Sigmoid colon (tissue), 7 donors: Measurements from ENCODE around the gene LEMD2. TPM values are rescaled to one million over a fixed set of nuclear protein-coding genes. Genes with fewer than 3 reads are reported as not detected.

Experiments used
- DNase-seq: peaks from one replicate; pipeline ENCODE4 v3.0.0-alpha.2; 2019
- H3K27ac ChIP-seq, 4 donors: fragments of 200-600 bp; sonication (generic); one replicate each; pipeline ENCODE4 v1.5.1; 2016 to 2019; ENCODE audit warnings: mild to moderate bottlenecking in 1 of 4
- H3K27me3 ChIP-seq, 3 donors: fragments of 200-600 bp; sonication (generic); one replicate each; pipeline ENCODE4 v1.5.1; 2019; ENCODE audit warnings: mild to moderate bottlenecking in 1 of 3
- H3K36me3 ChIP-seq, 4 donors: fragments of 200-600 bp; sonication (generic); one replicate each; pipeline ENCODE4 v1.5.1; 2016 to 2019
- H3K4me1 ChIP-seq, 4 donors: fragments of 200-600 bp; sonication (generic); one replicate each; pipeline ENCODE4 v1.5.1; 2017 to 2019
- H3K4me3 ChIP-seq, 4 donors: fragments of 200-600 bp; sonication (generic); one replicate each; pipeline ENCODE4 v1.5.1; 2017 to 2019; ENCODE audit warnings: mild to moderate bottlenecking in 2 of 4, moderate library complexity in 1 of 4
- H3K9me3 ChIP-seq, 4 donors: fragments of 200-600 bp in 3 of 4; sonication (generic) in 3 of 4; one replicate each; pipeline versions ENCODE4 v1.5.1 to v1.6.1; 2013 to 2019
- EP300 ChIP-seq, 4 donors: sonication (generic); formaldehyde crosslinking; IDR thresholded peaks; one replicate each; pipeline ENCODE4 v1.6.1; 2017; ENCODE audit warnings: antibody characterized with exemption in 4 of 4
- POLR2A ChIP-seq, 2 donors: fragments of 450-650 bp; IDR thresholded peaks; one replicate each; pipeline ENCODE4 v1.6.1; 2016; ENCODE audit warnings: antibody characterized with exemption in 2 of 2, mild to moderate bottlenecking in 2 of 2, moderate library complexity in 2 of 2
- POLR2AphosphoS5 ChIP-seq, 4 donors: sonication (generic); formaldehyde crosslinking; IDR thresholded peaks; one replicate each; pipeline ENCODE4 v1.6.1; 2017; ENCODE audit warnings: antibody characterized with exemption in 4 of 4
- WGBS, 2 donors: extraction: QIAGEN DNeasy Blood & Tissue Kit; methylation state at CpG; one replicate each; pipeline ENCODE4 v1.1.7; 2013; 5-methylcytosine and 5-hydroxymethylcytosine counted together
- intact Hi-C: fragments of 100-400 bp; cut with DNase I; formaldehyde crosslinking; loops from one replicate; pipeline ENCODE4 v1.15.1; 2023
- polyA plus RNA-seq, 3 donors: library from polyadenylated mRNA; stranded (reverse); fragments of 200-250 nt; gene quantifications; one replicate each; pipeline ENCODE4 v1.2.3, GENCODE V29; 2013
- total RNA-seq, 4 donors: library from RNA; depleted of rRNA; stranded (reverse); fragments of >200 nt; gene quantifications; one replicate each; pipeline ENCODE4 v1.1.0, GENCODE V29; 2016
- TF ChIP-seq, protein P1 (sequence below), 4 experiments: fragments of 450-650 bp in 3 of 4; fragments of 200-600 bp in 1 of 4; IDR thresholded peaks; one replicate each; pipeline ENCODE4 v1.5.1; 2016 to 2019; ENCODE audit warnings: antibody characterized with exemption in 4 of 4, mild to moderate bottlenecking in 3 of 4, moderate library complexity in 2 of 4
- donor health status: healthy with polysubstance abuse.
- donor health status: Bipolar disorder and iron deficiency.
- donor health status: healthy.

LEMD2 gene
- total and polyA plus RNA-seq, 7 donors = 17.6 to 71.6 (median 38.3) TPM

DNA sequence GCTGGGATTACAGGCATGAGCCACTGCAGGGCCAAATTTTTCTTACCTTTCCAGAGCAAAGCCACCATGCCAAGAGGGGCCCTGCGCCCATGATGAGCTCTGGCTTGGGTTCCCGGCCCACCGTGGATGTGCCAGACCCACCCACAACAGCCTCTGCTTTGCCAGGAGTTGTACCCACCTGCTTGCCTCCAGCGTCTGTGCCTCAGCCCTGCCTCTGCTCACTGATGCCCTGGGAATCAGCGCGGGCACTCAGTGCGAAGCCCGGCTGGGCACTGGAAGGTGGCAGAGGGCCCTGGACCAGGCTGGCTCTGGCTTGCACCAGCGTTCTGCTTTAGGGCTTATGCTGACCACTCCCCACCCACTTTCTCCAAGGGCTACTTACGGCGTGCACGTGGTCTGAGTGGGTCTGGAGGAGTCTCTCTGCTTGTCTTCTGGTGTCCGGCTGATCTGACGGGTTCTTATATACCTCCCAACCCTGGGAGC is 14.7 kb upstream of the LEMD2 start, which contains the start of gene MLN:
MLN (minus strand) TSS at position 433 of the 483 bp plus-strand sequence. CDS start 2,840 bp downstream, outside the sequence.
- TF ChIP-seq POLR2AphosphoS5 (IDR thresholded peaks at IDR 0.05) (no peak), POLR2A (IDR thresholded peaks at IDR 0.05) (no peak)
- TF ChIP-seq, protein P1, sequence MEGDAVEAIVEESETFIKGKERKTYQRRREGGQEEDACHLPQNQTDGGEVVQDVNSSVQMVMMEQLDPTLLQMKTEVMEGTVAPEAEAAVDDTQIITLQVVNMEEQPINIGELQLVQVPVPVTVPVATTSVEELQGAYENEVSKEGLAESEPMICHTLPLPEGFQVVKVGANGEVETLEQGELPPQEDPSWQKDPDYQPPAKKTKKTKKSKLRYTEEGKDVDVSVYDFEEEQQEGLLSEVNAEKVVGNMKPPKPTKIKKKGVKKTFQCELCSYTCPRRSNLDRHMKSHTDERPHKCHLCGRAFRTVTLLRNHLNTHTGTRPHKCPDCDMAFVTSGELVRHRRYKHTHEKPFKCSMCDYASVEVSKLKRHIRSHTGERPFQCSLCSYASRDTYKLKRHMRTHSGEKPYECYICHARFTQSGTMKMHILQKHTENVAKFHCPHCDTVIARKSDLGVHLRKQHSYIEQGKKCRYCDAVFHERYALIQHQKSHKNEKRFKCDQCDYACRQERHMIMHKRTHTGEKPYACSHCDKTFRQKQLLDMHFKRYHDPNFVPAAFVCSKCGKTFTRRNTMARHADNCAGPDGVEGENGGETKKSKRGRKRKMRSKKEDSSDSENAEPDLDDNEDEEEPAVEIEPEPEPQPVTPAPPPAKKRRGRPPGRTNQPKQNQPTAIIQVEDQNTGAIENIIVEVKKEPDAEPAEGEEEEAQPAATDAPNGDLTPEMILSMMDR (IDR thresholded peaks at IDR 0.05) = no peak
- Histone ChIP-seq H3K4me3 (no peak within 1 kb of the TSS), H3K27ac (no peak within 1 kb of the TSS), H3K36me3 (no peaks in the 10 kb centered on the region), H3K4me1 (peaks cover 0 to 6% (median 0%) of the 10 kb centered on the region in 4 donors), H3K9me3 (no peaks in the 10 kb centered on the region), H3K27me3 (peaks cover 4 to 39% (median 4%) of the 10 kb centered on the region in 3 donors)
- no peak for DNase-seq
- intact Hi-C loops = no loop called here
- 86 to 87% methylated on average over 14 of the region's 14 CpGs for WGBS, 2 donors

DNA sequence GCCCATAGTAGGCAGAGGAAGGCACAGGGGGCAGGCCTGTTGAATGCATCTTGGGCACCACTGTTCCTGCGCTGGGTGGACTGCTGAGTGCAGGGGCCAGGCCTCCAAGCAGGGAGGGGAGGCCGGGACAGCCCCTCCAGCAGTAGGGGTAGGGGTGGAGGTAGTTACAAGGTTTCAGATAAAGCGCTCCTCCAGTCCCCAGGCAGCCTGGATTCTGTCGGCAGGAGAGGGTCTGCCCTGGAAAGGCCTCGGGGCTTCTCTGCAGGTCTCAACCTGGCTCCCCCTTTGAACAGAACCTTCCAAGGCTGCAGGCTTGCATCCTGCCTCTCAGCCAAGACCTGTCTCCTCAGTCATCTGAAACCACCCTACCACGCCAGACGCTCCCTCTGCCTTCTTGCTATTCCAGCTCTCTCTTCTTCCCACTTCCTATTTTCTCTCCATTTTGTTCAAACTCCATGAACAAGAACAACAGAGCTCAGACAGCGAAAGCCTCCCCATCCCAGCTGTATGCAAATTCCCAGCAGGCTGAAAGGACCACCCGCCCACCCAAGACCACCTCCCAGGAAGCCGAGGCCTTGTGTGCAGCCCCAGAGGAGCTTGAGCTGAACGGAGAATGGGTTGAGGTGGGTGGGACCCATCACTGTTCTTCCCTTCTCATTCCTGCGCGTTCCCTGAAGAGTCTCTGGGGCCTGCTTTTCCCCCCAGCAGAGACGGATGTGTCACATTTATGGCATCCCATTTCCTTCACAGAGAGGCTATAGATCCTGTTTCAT is 13.4 kb upstream of the LEMD2 start:
- Histone ChIP-seq H3K36me3 (no peaks in the 10 kb centered on the region), H3K27ac (no peak overlapping the region), H3K9me3 (no peaks in the 10 kb centered on the region), H3K4me1 (peaks cover 0 to 6% (median 0%) of the 10 kb centered on the region in 4 donors), H3K4me3 (no peak overlapping the region), H3K27me3 (peaks cover 0 to 31% (median 0%) of the 10 kb centered on the region in 3 donors)
- TF ChIP-seq POLR2AphosphoS5 (IDR thresholded peaks at IDR 0.05) = no peak
- TF ChIP-seq, protein P1 (IDR thresholded peaks at IDR 0.05) = no peak
- intact Hi-C loops = no loop called here
- 81 to 89% methylated on average over 14 of the region's 14 CpGs for WGBS, 2 donors
- no peak for DNase-seq

DNA sequence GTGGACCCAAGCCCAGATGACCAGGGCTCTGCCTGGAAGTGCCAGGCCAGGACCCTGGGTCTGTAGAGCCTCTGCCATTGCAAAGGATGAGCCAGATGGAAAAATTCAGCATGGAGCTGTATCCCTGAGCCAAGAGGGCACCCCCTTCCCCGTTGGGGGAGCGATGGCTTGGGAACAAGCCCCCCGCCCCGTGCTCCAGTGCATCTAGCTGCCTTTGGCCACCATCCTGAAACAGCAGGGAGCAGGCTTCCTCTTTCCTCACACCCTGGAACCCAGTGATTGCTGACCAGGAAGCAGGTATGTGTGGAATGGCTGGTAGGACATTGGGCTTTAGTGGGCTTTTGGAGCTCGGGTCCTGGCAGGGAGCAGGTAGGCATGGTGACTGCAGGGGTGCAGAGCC is 12.7 kb upstream of the LEMD2 start:
- intact Hi-C loops = no loop called here
- H3K9me3 ChIP-seq = no peaks in the 10 kb centered on the region
- H3K4me1 ChIP-seq = peaks cover 0 to 6% (median 0%) of the 10 kb centered on the region in 4 donors
- no peak for DNase-seq
- peaks cover 0 to 33% (median 0%) of the 10 kb centered on the region in 3 donors for H3K27me3 ChIP-seq
- WGBS, 2 donors = 85 to 88% methylated on average over 5 of the region's 5 CpGs
- H3K27ac ChIP-seq = no peak overlapping the region
- TF ChIP-seq, protein P1 (IDR thresholded peaks at IDR 0.05) = no peak
- TF ChIP-seq POLR2AphosphoS5 (IDR thresholded peaks at IDR 0.05) = no peak
- no peak for TF ChIP-seq POLR2A (IDR thresholded peaks at IDR 0.05)
- TF ChIP-seq EP300 (IDR thresholded peaks at IDR 0.05) = no peak
- H3K4me3 ChIP-seq = no peak overlapping the region
- H3K36me3 ChIP-seq = no peaks in the 10 kb centered on the region

DNA sequence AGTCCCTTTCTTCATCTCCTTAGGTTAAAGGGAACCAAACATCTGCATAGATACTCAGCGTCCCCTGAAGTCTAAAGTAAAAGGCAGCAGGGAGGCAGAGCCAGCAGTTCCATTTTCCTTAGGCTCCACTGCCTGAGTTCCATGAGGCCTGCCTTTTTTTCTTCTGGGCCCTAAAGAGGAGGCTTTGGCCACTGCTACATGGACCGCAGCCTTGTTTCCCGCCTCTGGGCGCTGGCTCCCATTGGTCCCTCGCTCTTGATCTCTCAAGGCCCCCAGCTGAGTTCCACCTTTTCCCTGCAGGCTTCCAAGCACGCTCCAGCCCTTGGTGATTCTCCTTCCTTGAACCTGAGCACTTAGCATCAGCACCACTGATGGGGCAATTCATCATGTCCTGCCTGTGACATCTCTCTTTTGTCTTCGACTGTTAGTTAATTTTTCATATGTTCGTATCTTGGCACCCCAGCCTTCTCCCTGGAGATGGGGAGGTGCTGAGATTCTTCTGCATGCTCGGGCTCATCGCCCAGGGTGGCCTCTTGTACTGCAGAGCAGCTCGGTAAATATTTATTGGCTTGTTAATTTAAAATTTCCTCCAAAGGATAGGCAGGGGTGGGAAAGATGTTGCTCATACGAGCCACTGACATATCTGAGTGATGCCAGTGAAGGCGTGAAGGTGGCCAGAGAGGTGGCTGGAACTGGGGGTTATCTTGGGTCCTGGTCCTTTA is 11.5 kb upstream of the LEMD2 start:
- Histone ChIP-seq H3K4me3 (no peak overlapping the region), H3K4me1 (peaks cover 0 to 6% (median 0%) of the 10 kb centered on the region in 4 donors), H3K27ac (no peak overlapping the region), H3K27me3 (peaks cover 0 to 38% (median 3%) of the 10 kb centered on the region in 3 donors), H3K36me3 (no peaks in the 10 kb centered on the region), H3K9me3 (no peaks in the 10 kb centered on the region)
- no peak for TF ChIP-seq POLR2A (IDR thresholded peaks at IDR 0.05)
- WGBS, 2 donors = 87 to 88% methylated on average over 13 of the region's 13 CpGs
- intact Hi-C loops = no loop called here
- DNase-seq = no peak

DNA sequence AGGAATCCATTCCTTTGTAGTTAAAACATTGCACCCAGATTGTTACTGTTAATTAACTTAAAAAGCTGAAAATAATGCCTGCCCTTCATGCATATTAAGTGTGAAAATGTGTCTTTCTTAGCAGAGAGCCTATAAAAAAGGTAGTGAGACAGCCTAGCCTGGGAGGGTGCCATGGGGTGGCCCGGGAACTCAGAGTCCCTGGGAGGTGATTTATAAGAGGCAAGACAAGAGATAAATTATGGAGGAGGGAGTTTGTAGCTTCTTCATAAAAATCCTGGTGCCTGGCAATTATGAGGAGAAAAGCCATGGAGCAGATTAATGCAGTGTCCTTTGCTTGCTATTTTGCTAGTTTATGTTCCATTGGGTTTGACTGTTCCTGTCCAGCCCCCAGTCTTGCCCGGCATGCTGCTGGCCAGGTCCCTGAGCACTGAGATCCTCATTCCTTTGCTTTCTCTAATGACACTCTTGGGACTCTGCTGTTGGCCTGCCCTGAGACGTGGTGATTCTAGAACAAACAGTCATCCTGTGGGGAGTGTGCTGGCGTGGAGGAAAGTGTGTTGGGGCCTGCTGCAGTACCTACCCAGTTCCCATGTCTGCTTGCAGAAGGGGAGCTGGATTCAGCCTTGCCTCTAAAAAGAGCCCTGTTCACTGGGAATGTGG is 10.7 kb upstream of the LEMD2 start:
- H3K4me1 ChIP-seq = peaks cover 0 to 6% (median 0%) of the 10 kb centered on the region in 4 donors
- TF ChIP-seq EP300 (IDR thresholded peaks at IDR 0.05) (no peak), POLR2AphosphoS5 (IDR thresholded peaks at IDR 0.05) (no peak), POLR2A (IDR thresholded peaks at IDR 0.05) (no peak)
- TF ChIP-seq, protein P1 (IDR thresholded peaks at IDR 0.05) = no peak
- no peaks in the 10 kb centered on the region for H3K9me3 ChIP-seq
- no peak overlapping the region for H3K27ac ChIP-seq
- H3K27me3 ChIP-seq = peaks cover 0 to 38% (median 10%) of the 10 kb centered on the region in 3 donors
- intact Hi-C loops = no loop called here
- DNase-seq = no peak
- H3K4me3 ChIP-seq = no peak overlapping the region
- 56 to 64% methylated on average over 4 of the region's 4 CpGs for WGBS, 2 donors
- H3K36me3 ChIP-seq = no peaks in the 10 kb centered on the region
